HepG2 (cell line): ENCODE measurements around the gene ADIPOR1. TPM values are rescaled to one million over a fixed set of nuclear protein-coding genes. Genes with fewer than 3 reads are reported as not detected.
A peak's percentile ranks its signal among the peaks of the same experiment; 100 is the strongest.

Experiments used
- ASH2L ChIP-seq: fragments of 300-600, 200-600 bp; sonication (generic); IDR thresholded peaks from 2 replicates; pipeline ENCODE4 v1.7.0; 2017; ENCODE audit warnings: low read depth, mild to moderate bottlenecking, moderate library complexity, mixed read lengths, low read length; ENCODE audit not compliant: insufficient read length
- CEBPZ ChIP-seq: IDR thresholded peaks from 2 replicates; pipeline ENCODE4 v1.6.1; 2012; ENCODE audit warnings: low read length, improper control_type of control experiment
- HNRNPK ChIP-seq: fragments of 200-400 bp; formaldehyde crosslinking; IDR thresholded peaks from 2 replicates; pipeline ENCODE4 v1.6.1; 2018; ENCODE audit warnings: low read length, low read depth, moderate library complexity, mild to moderate bottlenecking; ENCODE audit not compliant: poor library complexity, severe bottlenecking
- IKZF1 ChIP-seq: fragments of 450-650 bp; IDR thresholded peaks from 2 replicates; pipeline ENCODE4 v1.7.1; 2016
- KAT8 ChIP-seq: IDR thresholded peaks from 2 replicates; pipeline ENCODE4 v1.6.1; 2016; ENCODE audit warnings: missing genetic modification reagents, missing compliant biosample characterization
- NR2C2 ChIP-seq: sonication (generic); formaldehyde crosslinking; IDR thresholded peaks from 2 replicates; pipeline ENCODE4 v1.4.0; 2020; ENCODE audit warnings: missing genetic modification reagents, mild to moderate bottlenecking, moderate library complexity, borderline replicate concordance
- SIX4 ChIP-seq: sonication (generic); formaldehyde crosslinking; IDR thresholded peaks from 2 replicates; pipeline ENCODE4 v1.4.0; 2020; ENCODE audit warnings: missing genetic modification reagents
- TFDP1 ChIP-seq: IDR thresholded peaks from 2 replicates; pipeline ENCODE4 v1.6.1; 2016; ENCODE audit warnings: missing compliant biosample characterization, missing genetic modification reagents, borderline replicate concordance
- ZBED4 ChIP-seq: sonication (generic); formaldehyde crosslinking; IDR thresholded peaks from 2 replicates; pipeline ENCODE4 v1.4.0; 2020; ENCODE audit warnings: missing genetic modification reagents, borderline replicate concordance
- ZKSCAN8 ChIP-seq: IDR thresholded peaks from 2 replicates; pipeline ENCODE4 v1.6.1; 2016; ENCODE audit warnings: borderline replicate concordance, missing genetic modification reagents, missing compliant biosample characterization
- ZNF230 ChIP-seq: sonication (generic); formaldehyde crosslinking; IDR thresholded peaks from 2 replicates; pipeline ENCODE4 v1.4.0; 2020; ENCODE audit warnings: mild to moderate bottlenecking, missing genetic modification reagents
- ZNF317 ChIP-seq: sonication (generic); formaldehyde crosslinking; IDR thresholded peaks from 2 replicates; pipeline ENCODE4 v1.5.0; 2020; ENCODE audit warnings: mild to moderate bottlenecking, missing genetic modification reagents
- ZNF441 ChIP-seq: sonication (generic); formaldehyde crosslinking; IDR thresholded peaks from 2 replicates; pipeline ENCODE4 v1.7.0; 2021; ENCODE audit warnings: missing genetic modification reagents, borderline replicate concordance
- ZNF552 ChIP-seq: sonication (generic); formaldehyde crosslinking; IDR thresholded peaks from 2 replicates; pipeline ENCODE4 v1.9.0; 2022; ENCODE audit warnings: missing genetic modification reagents, mild to moderate bottlenecking, borderline replicate concordance
- ZNF556 ChIP-seq: sonication (generic); formaldehyde crosslinking; IDR thresholded peaks from 2 replicates; pipeline ENCODE4 v1.4.0; 2020; ENCODE audit warnings: mild to moderate bottlenecking, missing genetic modification reagents, borderline replicate concordance
- ZNF747 ChIP-seq: sonication (generic); formaldehyde crosslinking; IDR thresholded peaks from 2 replicates; pipeline ENCODE4 v1.8.1; 2023; ENCODE audit warnings: missing genetic modification reagents, mild to moderate bottlenecking, borderline replicate concordance
- polyA plus RNA-seq, 8 experiments: library from polyadenylated mRNA; depleted of rRNA in 3 of 8; stranded (reverse) in 7 of 8; unstranded in 1 of 8; fragments of >200 nt; fragmentation: Illumina TruSeq in 4 of 8; extraction: Trizol in 4 of 8; gene quantifications; 2 replicates each; pipeline versions ENCODE4 v1.2.1 to v1.2.3, GENCODE V29; 2011 to 2016; ENCODE audit warnings: low read depth in 4 of 8, missing spikeins in 1 of 8, mixed read lengths in 1 of 8; ENCODE audit not compliant: insufficient read depth in 1 of 8
- total RNA-seq, 5 experiments: library from RNA; depleted of rRNA; stranded (reverse); fragments of >200 nt; fragmentation: Illumina TruSeq; extraction: Trizol; gene quantifications; 2 replicates each; pipeline ENCODE4 v1.2.3, GENCODE V29; 2016; ENCODE audit warnings: low read depth in 1 of 5
- TF ChIP-seq, protein P1 (sequence below): IDR thresholded peaks from 2 replicates; pipeline ENCODE4 v1.6.1; 2016; ENCODE audit warnings: mild to moderate bottlenecking

Gene ADIPOR1
- total and polyA plus RNA-seq, 2 of the 13 experiments (the other 11 are each of a cell fraction or from before 2014, with no cell fraction given) = 60.0 to 141 TPM

GRCh38 chr1:203006948-203007871 lies 49.1 kb upstream of the ADIPOR1 start, which contains the start of gene TMEM183A (continued):
- TF ChIP-seq HNRNPK (peak; percentile 28), ZNF552 (CRISPR knock-in tag) (peak; percentile 66; the same call in 1 of the 2 replicates), SIX4 (CRISPR knock-in tag) (peak; percentile 43; the same call in 1 of the 2 replicates), ZNF747 (peak; percentile 59; the same call in 1 of the 2 replicates), IKZF1 (no peak), TFDP1 (CRISPR knock-in tag) (peak; percentile 74; the same call in 1 of the 2 replicates), NR2C2 (peak; percentile 59), ZKSCAN8 (0 out of 2 replicates have a peak, but pooled peaks have one; percentile 20), ZNF317 (CRISPR knock-in tag) (peak; percentile 40; the same call in 1 of the 2 replicates), ZNF230 (CRISPR knock-in tag) (peak; percentile 67; the same call in 1 of the 2 replicates), ZBED4 (peak; percentile 47; the same call in 1 of the 2 replicates), ZNF441 (peak; percentile 80; the same call in 1 of the 2 replicates), ASH2L (peak; percentile 90), CEBPZ (no peak), ZNF556 (CRISPR knock-in tag) (peak; percentile 79; the same call in 1 of the 2 replicates), KAT8 (CRISPR knock-in tag) (peak; percentile 97)
- TF ChIP-seq, protein P1, sequence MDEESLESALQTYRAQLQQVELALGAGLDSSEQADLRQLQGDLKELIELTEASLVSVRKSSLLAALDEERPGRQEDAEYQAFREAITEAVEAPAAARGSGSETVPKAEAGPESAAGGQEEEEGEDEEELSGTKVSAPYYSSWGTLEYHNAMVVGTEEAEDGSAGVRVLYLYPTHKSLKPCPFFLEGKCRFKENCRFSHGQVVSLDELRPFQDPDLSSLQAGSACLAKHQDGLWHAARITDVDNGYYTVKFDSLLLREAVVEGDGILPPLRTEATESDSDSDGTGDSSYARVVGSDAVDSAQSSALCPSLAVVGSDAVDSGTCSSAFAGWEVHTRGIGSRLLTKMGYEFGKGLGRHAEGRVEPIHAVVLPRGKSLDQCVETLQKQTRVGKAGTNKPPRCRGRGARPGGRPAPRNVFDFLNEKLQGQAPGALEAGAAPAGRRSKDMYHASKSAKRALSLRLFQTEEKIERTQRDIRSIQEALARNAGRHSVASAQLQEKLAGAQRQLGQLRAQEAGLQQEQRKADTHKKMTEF (CRISPR knock-in tag) = peak; percentile 64; the same call in 1 of the 2 replicates
